HUDEP-2 (cell line): ENCODE results near the gene PSMA2.
"Not testable (repeated sequence)": the region's sequence is repeated elsewhere in the genome, so short reads cannot be mapped to it uniquely, and the experiment has no call there.

Experiments
- DNase-seq, 76 experiments: peaks; one replicate each; lab custom pipeline; 2025; ENCODE audit not compliant: unreplicated experiment in 76 of 76; lab: John Stamatoyannopoulos, UW

The PSMA2 gene

GRCh38 chr7:42910306-42910705, 21.7 kb downstream of the PSMA2 start:
- no peak for DNase-seq

- no peak for DNase-seq
Measured at GRCh38 chr7:42907316-42907715, 24.7 kb downstream of the PSMA2 start.

GRCh38 chr7:42906181-42906580, 25.8 kb downstream of the PSMA2 start:
- DNase-seq = no peak

- DNase-seq = no peak
Measured at GRCh38 chr7:42902331-42902730, 29.6 kb downstream of the PSMA2 start.

GRCh38 chr7:42900842-42901241, 31.1 kb downstream of the PSMA2 start:
- DNase-seq = no peak

- peak in 19 of 76 experiments; percentile 6 to 29 (median 10) for DNase-seq
Measured at GRCh38 chr7:42893346-42894240, 38.4 kb downstream of the PSMA2 start.

- no peak for DNase-seq
Measured at GRCh38 chr7:42886893-42887505, 45.0 kb downstream of the PSMA2 start.

- DNase-seq = peak in 2 of 76 experiments; percentile 2 to 15
Measured at GRCh38 chr7:42886129-42886528, 45.8 kb downstream of the PSMA2 start.

- not testable (repeated sequence) for DNase-seq
Measured at GRCh38 chr7:42885183-42885582, 46.8 kb downstream of the PSMA2 start.

- peak in 1 of 76 experiments; percentile 5 for DNase-seq
Measured at GRCh38 chr7:42883950-42884349, 48.0 kb downstream of the PSMA2 start.

GRCh38 chr7:42880392-42880791, 51.6 kb downstream of the PSMA2 start:
- no peak for DNase-seq

- no peak for DNase-seq
Measured at GRCh38 chr7:42878303-42878702, 53.7 kb downstream of the PSMA2 start.

- DNase-seq = no peak
Measured at GRCh38 chr7:42877862-42878261, 54.1 kb downstream of the PSMA2 start.

- peak in 38 of 76 experiments; percentile 2 to 67 (median 19) for DNase-seq
Measured at GRCh38 chr7:42876182-42877068, 55.5 kb downstream of the PSMA2 start.

- DNase-seq = peak in 12 of 76 experiments; percentile 2 to 72 (median 44)
Measured at GRCh38 chr7:42869131-42870020, 62.6 kb downstream of the PSMA2 start.

- DNase-seq = no peak
Measured at GRCh38 chr7:42868480-42868879, 63.5 kb downstream of the PSMA2 start.
